NT2/D1 (cell line): ENCODE data around the gene AIP.

Source experiments
- SUZ12 ChIP-seq: IDR thresholded peaks from 2 replicates; pipeline ENCODE4 v1.6.1; 2011; ENCODE audit not compliant: insufficient read length, insufficient read depth; ENCODE audit errors: extremely low read depth
- YY1 ChIP-seq: IDR thresholded peaks from 2 replicates; pipeline ENCODE4 v1.6.1; 2011; ENCODE audit not compliant: insufficient read length, insufficient read depth
- ZNF274 ChIP-seq: IDR thresholded peaks from 2 replicates; pipeline ENCODE4 v1.6.1; 2011; ENCODE audit warnings: mild to moderate bottlenecking, low read depth, low read length

- TF ChIP-seq YY1, result no peak
- no peak for TF ChIP-seq ZNF274
- TF ChIP-seq SUZ12, result no peak
Observed at GRCh38 chr11:67451658-67451976, 31.2 kb upstream of the AIP start.
